GM13976 (cell line): Measurements from ENCODE around the gene ZRANB1.

Source experiments
- DNase-seq: peaks from one replicate; pipeline ENCODE4 v3.0.0; 2012; ENCODE audit warnings: low spot score
- CTCF ChIP-seq: IDR thresholded peaks from 2 replicates; pipeline ENCODE4 v1.5.1; 2012; ENCODE audit warnings: borderline replicate concordance, mild to moderate bottlenecking; ENCODE audit not compliant: insufficient read depth; ENCODE audit errors: extremely low read depth, missing control alignments, control extremely low read depth
- in situ Hi-C: fragments of 300-500 bp; cut with MboI; formaldehyde crosslinking; loops from one replicate; pipeline ENCODE4 v1.12.0; 2022; ENCODE audit warnings: low sequenced_read_pairs, mixed read lengths, inconsistent platforms; ENCODE audit not compliant: unreplicated experiment

ZRANB1 gene

DNA sequence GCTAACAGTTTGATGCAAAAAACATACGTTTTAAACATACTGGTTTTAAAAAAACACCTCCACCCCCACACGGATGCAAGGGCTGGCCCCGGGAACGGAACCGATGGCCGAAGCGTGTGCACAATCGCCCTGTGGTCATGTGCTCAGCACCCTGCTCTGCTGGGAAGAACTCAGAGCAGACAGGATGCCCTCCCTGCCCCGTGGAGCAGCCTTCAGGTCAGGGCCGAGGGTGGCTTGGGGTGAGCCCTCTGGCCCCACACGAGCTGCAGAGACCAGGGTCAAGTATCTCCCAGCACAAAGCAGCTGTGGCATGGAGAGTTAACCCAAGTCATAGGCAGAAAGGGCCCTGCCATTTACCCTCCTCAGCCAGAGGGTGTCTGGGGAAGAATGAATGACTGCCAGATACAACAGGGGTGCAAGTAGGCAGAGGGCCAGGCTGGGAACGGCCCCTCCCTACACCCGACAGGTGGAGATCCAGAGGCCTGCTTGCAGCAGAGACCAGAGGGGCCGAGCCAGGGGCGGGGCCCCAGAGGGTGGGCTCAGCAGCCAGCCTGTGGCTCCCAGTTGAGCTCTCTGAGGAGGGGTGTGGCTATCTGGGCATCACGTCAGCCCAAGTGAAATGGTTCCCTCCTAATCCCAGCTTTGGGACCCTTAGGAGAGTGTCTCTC is 56.8 kb downstream of the ZRANB1 start:
- no peak for TF ChIP-seq CTCF
- DNase-seq: peak; percentile 40
- in situ Hi-C loops: no loop called here

GRCh38 chr10:124999433-125000365 is 57.8 kb downstream of the ZRANB1 start:
- no peak for TF ChIP-seq CTCF
- peak; percentile 28 for DNase-seq
- in situ Hi-C loops: no loop called here

GRCh38 chr10:125000366-125001312 is 58.7 kb downstream of the ZRANB1 start:
- DNase-seq: peak; percentile 53
- in situ Hi-C loops: no loop called here
- TF ChIP-seq CTCF: no peak

GRCh38 chr10:125001313-125002046 is 59.6 kb downstream of the ZRANB1 start:
- no peak for TF ChIP-seq CTCF
- peak; percentile 26 for DNase-seq
- in situ Hi-C loops: no loop called here

GRCh38 chr10:125002047-125002422 is 60.1 kb downstream of the ZRANB1 start:
- no peak for DNase-seq
- in situ Hi-C loops: no loop called here
- TF ChIP-seq CTCF: no peak

GRCh38 chr10:125002423-125003145 is 60.7 kb downstream of the ZRANB1 start:
- in situ Hi-C loops: no loop called here
- TF ChIP-seq CTCF: no peak
- peak; percentile 25 for DNase-seq
